CD4-positive, alpha-beta T cell treated with Interleukin-10 for 1 hour (primary cell): Measurements from ENCODE around the gene EFCAB13.
A peak's percentile ranks its signal among the peaks of the same experiment; 100 is the strongest.
"Not testable (repeated sequence)": the region's sequence is repeated elsewhere in the genome, so short reads cannot be mapped to it uniquely, and the experiment has no call there.

Source experiments
- DNase-seq: peaks from one replicate; pipeline ENCODE4 v3.0.0-alpha.2; 2020

EFCAB13 gene

GRCh38 chr17:47330548-47330947, 6.8 kb downstream of the EFCAB13 start:
- DNase-seq, result no peak

DNA sequence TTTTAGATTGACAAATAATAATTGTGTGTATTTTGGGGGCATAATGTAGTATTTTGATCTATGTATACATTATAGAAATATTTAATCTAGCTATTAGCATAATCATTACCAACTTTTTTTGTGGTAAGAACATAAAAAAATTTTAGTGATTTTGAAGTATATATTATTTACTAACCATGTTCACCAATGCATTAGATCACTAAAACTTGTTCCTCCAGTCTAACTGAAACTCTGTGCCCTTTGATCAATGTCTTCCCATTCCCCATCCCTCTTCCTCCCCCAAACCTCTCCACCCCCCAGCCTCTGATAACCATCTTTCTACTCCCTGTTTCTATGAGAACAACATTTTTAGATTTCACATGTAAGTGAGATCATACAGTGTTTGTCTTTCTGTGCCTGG, 8.5 kb downstream of the EFCAB13 start:
- no peak for DNase-seq

GRCh38 chr17:47335101-47335936, 11.6 kb downstream of the EFCAB13 start:
- no peak for DNase-seq

DNA sequence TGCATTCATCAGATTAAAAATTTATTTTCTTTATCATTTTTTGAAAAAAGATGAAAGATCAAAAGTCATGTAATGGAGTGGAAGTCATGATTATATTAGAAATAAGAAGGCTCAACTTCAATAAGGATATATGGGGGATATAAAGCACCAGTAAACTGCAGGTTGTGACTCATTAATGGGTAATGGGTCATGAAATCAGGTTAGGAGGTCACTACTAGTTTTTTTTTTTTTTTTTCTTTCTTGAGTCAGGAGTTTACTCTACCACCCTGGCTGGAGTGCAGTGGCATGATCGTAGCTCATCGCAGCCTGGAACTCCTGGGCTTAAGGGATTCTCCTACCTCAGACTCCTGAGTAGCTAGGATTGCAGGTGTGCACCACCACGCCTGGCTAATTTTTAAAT, 14.3 kb downstream of the EFCAB13 start:
- no peak for DNase-seq

- DNase-seq, result no peak
Measured at GRCh38 chr17:47352848-47353247, 29.1 kb downstream of the EFCAB13 start.

DNA sequence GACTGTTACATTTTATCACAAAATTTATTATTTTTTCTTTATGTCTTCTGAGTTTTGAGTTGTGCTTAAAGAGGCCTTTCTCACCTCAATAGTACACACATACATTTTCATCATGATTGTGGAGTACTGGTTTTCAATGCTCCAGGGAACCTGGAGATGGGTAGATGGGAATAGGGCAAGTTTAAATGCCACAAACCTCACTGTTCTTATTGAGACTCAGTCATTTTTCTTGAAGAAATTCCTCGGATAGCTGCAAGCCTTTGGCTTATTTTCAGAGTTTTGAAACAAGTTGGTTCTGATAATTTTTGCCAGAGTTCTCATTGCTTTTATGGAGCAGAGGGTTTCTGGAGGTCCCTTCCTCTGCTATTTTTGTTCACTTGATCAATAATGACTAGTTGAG, 34.9 kb downstream of the EFCAB13 start:
- DNase-seq, result no peak

GRCh38 chr17:47363171-47363570, 39.4 kb downstream of the EFCAB13 start:
- DNase-seq, result no peak

DNA sequence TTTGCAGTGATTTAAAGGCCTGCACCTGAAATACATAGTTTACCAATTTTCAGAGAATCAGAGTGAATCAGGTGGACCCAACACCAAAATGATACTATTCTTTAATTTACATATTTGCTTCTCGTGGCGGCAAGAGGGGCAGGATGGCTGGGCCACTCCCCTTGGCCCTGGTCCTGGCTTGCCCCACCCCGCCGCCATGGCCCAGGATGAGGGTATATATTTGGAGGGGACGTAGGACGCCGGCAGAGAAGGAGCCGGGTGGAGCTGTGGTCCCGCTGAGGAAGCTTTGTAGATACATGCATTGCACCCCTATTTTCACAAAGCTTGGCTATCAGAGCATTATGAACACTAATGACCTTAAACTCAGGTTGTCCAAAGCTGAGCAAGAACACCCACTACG, 43.5 kb downstream of the EFCAB13 start:
- no peak for DNase-seq

GRCh38 chr17:47368262-47368661, 44.5 kb downstream of the EFCAB13 start:
- no peak for DNase-seq

- not testable (repeated sequence) for DNase-seq
Measured at GRCh38 chr17:47370899-47371298, 47.1 kb downstream of the EFCAB13 start.

GRCh38 chr17:47373002-47373401, 49.2 kb downstream of the EFCAB13 start:
- no peak for DNase-seq

DNA sequence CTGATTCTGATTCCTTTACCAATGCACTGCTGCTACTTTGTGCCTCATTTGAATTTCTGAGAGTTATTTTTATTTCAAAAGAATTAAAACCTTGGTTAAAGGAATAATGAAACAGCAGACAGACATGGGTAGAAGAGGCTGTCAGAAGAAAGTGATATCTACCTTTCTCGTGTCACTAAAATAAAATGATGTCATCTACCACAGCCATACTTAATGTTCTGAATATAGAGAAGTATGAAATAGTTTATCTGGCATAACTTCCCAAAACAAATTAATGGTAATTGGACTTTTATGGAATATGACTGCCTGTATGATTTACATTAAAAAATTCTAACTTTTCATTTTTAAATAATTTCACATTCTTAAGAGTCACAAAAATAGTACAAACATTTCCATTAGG, 52.5 kb downstream of the EFCAB13 start:
- DNase-seq, result no peak

DNA sequence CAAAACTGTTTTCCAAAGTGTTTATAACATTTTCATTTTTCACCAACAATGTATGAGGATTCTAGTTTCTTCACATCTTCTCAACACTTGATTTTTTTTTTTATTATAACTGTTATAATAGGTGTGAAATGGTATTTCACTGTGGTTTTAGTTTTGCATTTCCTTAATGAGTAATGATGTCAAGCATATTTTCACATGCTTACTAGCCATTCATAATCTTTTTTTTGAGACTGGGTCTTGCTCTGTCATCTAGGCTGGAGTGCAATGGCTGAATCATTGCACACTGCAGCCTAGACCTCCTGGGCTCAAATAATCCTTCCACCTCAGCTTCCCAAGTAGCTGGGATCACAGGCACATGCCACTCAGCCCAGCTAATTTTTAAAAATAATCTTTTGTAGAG, 65.1 kb downstream of the EFCAB13 start:
- no peak for DNase-seq

DNA sequence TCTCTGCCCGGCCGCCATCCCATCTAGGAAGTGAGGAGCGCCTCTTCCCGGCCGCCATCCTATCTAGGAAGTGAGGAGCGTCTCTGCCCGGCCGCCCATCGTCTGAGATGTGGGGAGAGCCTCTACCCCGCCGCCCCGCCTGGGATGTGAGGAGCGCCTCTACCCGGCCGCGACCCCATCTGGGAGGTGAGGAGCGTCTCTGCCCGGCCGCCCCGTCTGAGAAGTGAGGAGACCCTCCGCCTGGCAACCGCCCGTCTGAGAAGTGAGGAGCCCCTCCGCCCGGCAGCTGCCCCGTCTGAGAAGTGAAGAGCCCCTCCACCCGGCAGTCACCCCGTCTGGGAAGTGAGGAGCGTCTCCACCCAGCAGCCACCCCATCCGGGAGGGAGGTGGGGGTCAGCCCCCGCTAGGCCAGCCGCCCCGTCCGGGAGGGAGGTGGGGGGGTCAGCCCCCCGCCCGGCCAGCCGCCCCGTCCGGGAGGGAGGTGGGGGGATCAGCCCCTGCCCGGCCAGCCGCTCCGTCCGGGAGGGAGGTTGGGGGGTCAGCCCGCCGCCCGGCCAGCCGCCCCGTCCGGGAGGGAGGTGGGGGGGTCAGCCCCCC, 73.9 kb downstream of the EFCAB13 start:
- DNase-seq, result not testable (repeated sequence)

GRCh38 chr17:47400333-47400732, 76.6 kb downstream of the EFCAB13 start:
- DNase-seq, result no peak

- no peak for DNase-seq
Measured at GRCh38 chr17:47401100-47401499, 77.3 kb downstream of the EFCAB13 start.

DNA sequence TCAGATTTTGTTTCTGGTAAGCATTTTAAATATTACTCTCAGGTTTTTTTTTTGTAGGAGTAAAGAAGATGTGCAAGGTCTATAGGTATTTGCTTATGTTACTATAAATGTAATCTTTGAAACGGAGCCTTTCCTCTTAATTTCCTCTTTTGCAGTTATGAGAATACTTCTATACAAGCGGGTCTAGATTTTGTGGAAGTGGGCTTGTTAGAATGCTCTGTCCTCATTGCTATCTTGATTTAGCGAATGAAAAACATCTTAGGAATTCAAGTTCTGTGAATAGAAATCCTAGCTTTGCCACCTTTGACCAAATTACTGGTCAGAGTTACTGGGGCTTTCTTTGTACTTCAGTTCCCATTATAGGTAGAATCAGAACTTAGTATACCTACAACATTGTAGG, 80.3 kb downstream of the EFCAB13 start:
- no peak for DNase-seq

DNA sequence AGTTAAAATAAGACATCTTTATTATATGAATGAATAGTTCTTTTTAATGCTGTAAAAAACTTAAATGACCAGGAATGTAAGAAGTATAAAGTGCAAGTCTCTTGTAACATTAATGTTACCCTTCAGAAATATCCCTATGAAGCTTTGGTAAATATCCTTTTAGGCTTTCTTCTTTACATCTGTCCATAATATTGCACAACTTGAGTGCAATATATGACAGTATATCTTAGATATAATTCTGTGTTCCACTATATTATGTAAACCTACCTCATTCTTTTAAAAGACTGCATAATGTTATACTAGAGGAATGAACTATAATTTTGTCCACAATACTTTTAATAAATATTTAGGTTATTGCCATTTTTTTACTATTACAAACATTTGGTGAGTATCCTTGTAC, 81.1 kb downstream of the EFCAB13 start:
- no peak for DNase-seq

DNA sequence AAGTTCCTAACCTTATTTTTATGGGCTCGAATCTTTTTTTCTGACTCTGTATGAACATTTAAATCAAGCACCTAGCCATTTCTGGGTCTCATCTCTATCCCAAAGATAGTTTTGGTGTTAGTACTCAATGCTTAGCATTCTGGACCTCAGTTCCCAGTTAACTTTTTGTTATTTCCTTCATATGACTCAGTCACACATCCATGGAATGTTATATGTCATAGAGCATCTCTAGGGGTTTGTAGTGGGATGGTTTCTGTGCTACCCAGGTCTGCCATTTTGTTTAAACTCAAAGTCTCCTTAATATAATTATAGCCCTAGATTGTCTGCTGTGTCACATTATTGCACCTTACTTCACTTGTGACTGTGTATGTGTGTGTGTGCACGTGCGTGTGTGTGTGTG, 90.1 kb downstream of the EFCAB13 start:
- DNase-seq, result no peak

- no peak for DNase-seq
Measured at GRCh38 chr17:47414612-47415011, 90.9 kb downstream of the EFCAB13 start.

GRCh38 chr17:47423406-47424295, 99.9 kb downstream of the EFCAB13 start:
- no peak for DNase-seq

DNA sequence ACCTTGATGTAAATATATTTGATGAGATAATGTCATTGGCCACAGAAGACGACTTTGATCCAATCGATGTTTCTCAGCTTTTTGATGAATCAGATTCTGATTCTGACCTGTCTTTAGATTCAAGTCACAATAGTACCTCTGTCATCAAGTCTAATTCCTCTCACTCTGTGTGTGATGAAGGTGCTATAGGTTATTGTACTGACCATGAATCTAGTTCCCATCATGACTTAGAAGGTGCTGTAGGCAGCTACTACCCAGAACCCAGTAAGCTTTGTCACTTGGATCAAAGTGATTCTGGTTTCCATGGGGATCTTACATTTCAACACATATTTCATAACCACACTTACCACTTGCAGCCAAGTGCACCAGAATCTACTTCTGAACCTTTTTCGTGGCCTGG, 101.5 kb downstream of the EFCAB13 start:
- peak; percentile 2 for DNase-seq

GRCh38 chr17:47425887-47426635, 102.3 kb downstream of the EFCAB13 start:
- not testable (repeated sequence) for DNase-seq
